Bronchial epithelial cell (primary cell): ENCODE data around the gene RTN4R. TPM values are rescaled to one million over a fixed set of nuclear protein-coding genes. Genes with fewer than 3 reads are reported as not detected.
A peak's percentile ranks its signal among the peaks of the same experiment; 100 is the strongest.
"Not testable (repeated sequence)": the region's sequence is repeated elsewhere in the genome, so short reads cannot be mapped to it uniquely, and the experiment has no call there.

Experiments used
- DNase-seq: peaks from one replicate; pipeline ENCODE4 v3.0.0-alpha.2; 2010; ENCODE audit warnings: low read depth
- FAIRE-seq: peaks from 2 replicates; lab custom pipeline; 2011; peaks lifted over from hg19 to GRCh38; lab: Jason Lieb, UNC
- H3K27me3 ChIP-seq: 2 replicates; pipeline ENCODE4 v1.5.1; 2011; ENCODE audit warnings: low read length; ENCODE audit not compliant: control insufficient read depth, insufficient read depth
- H3K36me3 ChIP-seq: 2 replicates; pipeline ENCODE4 v1.5.1; 2011; ENCODE audit warnings: low read length; ENCODE audit not compliant: control insufficient read depth, insufficient read depth
- H3K4me3 ChIP-seq: 2 replicates; pipeline ENCODE4 v1.5.1; 2011; ENCODE audit warnings: mild to moderate bottlenecking, low read depth, low read length, control low read depth
- CTCF ChIP-seq: IDR thresholded peaks from 2 replicates; pipeline ENCODE4 v1.5.1; 2011; ENCODE audit warnings: mild to moderate bottlenecking, moderate library complexity, low read length, control low read depth, inconsistent platforms; ENCODE audit not compliant: insufficient read depth, severe bottlenecking
- total RNA-seq: library from RNA; depleted of rRNA; stranded (reverse); fragments of >200 nt; gene quantifications from 2 replicates; pipeline ENCODE4 v1.2.1, GENCODE V29; 2014

RTN4R gene
- total RNA-seq, 1 donor from 2014 or later: 2.6 TPM

- no peak for DNase-seq
Observed at GRCh38 chr22:20279662-20280134, 11.6 kb upstream of the RTN4R start.

GRCh38 chr22:20278726-20279490 is 10.8 kb upstream of the RTN4R start:
- FAIRE-seq: peak; percentile 52
- not testable (repeated sequence) for H3K36me3 ChIP-seq, H3K27me3 ChIP-seq, DNase-seq, H3K4me3 ChIP-seq

More at GRCh38 chr22:20279662-20280134, 11.6 kb upstream of the RTN4R start:
- Histone ChIP-seq H3K36me3 (no peaks in the 10 kb centered on the region), H3K4me3 (no peak overlapping the region), H3K27me3 (peaks cover 1% of the 10 kb centered on the region)
- FAIRE-seq: peak; percentile 81
- no peak for TF ChIP-seq CTCF

GRCh38 chr22:20277936-20278635 is 10.0 kb upstream of the RTN4R start:
- not testable (repeated sequence) for H3K4me3 ChIP-seq, H3K36me3 ChIP-seq, H3K27me3 ChIP-seq, FAIRE-seq, DNase-seq

- FAIRE-seq (no peak), DNase-seq (no peak)
- H3K4me3 ChIP-seq: no peak overlapping the region
- H3K27me3 ChIP-seq: peaks cover 1% of the 10 kb centered on the region
- TF ChIP-seq CTCF: no peak
- no peaks in the 10 kb centered on the region for H3K36me3 ChIP-seq
Observed at GRCh38 chr22:20276468-20276867, 8.3 kb upstream of the RTN4R start.

GRCh38 chr22:20275836-20276235 is 7.7 kb upstream of the RTN4R start:
- no peak for FAIRE-seq
- no peak for TF ChIP-seq CTCF
- H3K4me3 ChIP-seq: no peak overlapping the region
- H3K27me3 ChIP-seq: peaks cover 1% of the 10 kb centered on the region
- no peaks in the 10 kb centered on the region for H3K36me3 ChIP-seq
- no peak for DNase-seq

- not testable (repeated sequence) for FAIRE-seq
Observed at GRCh38 chr22:20275325-20275724, 7.2 kb upstream of the RTN4R start.

GRCh38 chr22:20274374-20274773 is 6.3 kb upstream of the RTN4R start:
- not testable (repeated sequence) for FAIRE-seq, H3K27me3 ChIP-seq, H3K4me3 ChIP-seq, H3K36me3 ChIP-seq, DNase-seq

More at GRCh38 chr22:20275325-20275724, 7.2 kb upstream of the RTN4R start:
- H3K36me3 ChIP-seq, H3K4me3 ChIP-seq, H3K27me3 ChIP-seq, DNase-seq: not testable (repeated sequence)
